Measurements from ENCODE around the gene SRP9. TPM values are rescaled to one million over a fixed set of nuclear protein-coding genes. Genes with fewer than 3 reads are reported as not detected.

The SRP9 gene
- total RNA-seq, 1 donor, result 330 TPM

DNA sequence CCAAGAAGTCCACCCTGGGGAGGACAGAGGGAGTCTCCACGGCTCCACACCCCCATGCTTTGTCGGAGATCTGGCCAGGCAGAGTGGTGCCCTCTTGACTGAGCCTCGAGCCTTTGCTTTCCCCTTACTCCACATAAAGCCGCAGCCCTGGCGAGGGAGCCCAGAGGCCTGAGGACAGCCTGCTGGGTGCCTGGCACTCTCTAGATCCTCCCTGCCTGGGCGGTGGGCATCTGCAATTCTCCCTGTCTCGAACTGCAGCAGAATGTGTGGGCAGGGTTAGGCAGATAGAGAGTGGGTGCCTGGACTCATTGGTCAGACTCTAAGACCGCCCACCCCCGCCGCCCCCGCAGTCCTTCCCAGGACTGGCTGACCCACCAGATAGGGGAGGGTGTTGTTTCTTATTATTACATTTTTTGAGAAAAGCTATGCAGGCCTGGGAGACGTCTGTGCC is 46.2 kb downstream of the SRP9 start:
- TF ChIP-seq, protein P1, sequence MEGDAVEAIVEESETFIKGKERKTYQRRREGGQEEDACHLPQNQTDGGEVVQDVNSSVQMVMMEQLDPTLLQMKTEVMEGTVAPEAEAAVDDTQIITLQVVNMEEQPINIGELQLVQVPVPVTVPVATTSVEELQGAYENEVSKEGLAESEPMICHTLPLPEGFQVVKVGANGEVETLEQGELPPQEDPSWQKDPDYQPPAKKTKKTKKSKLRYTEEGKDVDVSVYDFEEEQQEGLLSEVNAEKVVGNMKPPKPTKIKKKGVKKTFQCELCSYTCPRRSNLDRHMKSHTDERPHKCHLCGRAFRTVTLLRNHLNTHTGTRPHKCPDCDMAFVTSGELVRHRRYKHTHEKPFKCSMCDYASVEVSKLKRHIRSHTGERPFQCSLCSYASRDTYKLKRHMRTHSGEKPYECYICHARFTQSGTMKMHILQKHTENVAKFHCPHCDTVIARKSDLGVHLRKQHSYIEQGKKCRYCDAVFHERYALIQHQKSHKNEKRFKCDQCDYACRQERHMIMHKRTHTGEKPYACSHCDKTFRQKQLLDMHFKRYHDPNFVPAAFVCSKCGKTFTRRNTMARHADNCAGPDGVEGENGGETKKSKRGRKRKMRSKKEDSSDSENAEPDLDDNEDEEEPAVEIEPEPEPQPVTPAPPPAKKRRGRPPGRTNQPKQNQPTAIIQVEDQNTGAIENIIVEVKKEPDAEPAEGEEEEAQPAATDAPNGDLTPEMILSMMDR (IDR thresholded peaks at IDR 0.05; ENCODE audit: insufficient read depth, low read length), result no peak
- DNase-seq (ENCODE audit: low read depth), result no peak
- no peak overlapping the region for H3K4me3 ChIP-seq (ENCODE audit: low read depth, low read length)

DNA sequence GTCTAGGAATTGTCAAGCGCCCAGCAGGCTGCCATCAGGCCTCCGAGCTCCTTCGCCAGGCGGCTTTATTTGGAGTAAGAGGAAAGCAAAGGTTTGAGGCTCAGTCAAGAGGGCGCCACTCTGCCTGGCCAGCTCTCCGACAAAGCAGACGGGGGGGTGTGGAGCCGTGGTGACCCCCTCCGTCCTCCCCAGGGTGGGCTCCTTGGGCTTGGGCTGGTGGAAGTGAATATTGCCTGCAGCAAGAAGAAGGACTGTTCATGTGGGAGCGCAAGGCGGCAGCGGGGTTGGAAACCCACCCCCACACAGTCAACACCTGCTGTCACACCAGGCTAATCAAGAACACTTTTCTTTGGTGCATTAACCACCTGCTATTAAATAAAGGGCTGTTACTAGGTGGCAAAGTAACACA is 46.9 kb downstream of the SRP9 start:
- TF ChIP-seq, protein P1 (IDR thresholded peaks at IDR 0.05; ENCODE audit: insufficient read depth, low read length), result no peak
- H3K4me3 ChIP-seq (ENCODE audit: low read depth, low read length), result no peak overlapping the region
- DNase-seq (ENCODE audit: low read depth), result no peak

DNA sequence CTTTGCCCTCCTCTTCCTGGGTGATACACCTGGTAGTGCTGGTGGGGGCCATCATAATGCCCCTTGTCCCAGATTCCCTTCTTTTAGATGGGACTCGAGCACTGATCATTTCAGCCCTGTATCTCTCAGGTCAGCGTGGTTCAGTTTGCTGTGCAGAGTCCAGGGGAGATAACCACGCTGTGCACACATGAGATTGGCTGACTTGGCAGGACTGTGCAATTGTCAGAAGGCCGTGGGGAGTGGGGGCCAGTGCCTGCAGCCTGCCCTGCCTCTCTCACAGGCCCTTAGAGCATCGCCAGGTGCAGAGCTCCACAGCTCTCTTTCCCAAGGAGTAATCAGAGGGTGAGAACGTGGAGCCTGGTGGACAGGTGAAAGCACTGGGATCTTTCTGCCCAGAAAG is 47.5 kb downstream of the SRP9 start:
- DNase-seq (ENCODE audit: low read depth), result no peak

DNA sequence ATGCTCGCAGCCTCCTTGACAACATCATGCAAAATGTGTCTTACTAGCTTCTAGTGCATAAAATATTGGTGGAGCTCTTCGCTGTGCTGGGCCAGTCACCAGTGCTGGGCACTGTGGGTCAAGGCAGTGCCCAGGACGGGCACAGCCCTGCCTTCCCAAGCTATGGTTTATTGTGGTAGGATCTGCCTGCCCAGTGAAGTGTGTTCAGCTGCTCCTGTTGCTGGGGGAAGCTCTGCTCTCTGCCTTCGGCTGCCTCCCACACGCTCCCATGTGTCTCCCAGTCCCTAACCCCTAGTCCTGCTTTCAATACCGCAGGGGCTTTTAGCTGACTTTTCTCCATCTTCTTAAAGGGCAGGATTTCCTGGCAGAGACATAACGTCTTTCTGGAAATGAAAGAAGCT is 48.0 kb downstream of the SRP9 start:
- no peak overlapping the region for H3K4me3 ChIP-seq (ENCODE audit: low read depth, low read length)
- no peak for DNase-seq (ENCODE audit: low read depth)
- TF ChIP-seq, protein P1 (IDR thresholded peaks at IDR 0.05; ENCODE audit: insufficient read depth, low read length), result no peak

More for the DNA sequence above, 47.5 kb downstream of the SRP9 start:
- no peak overlapping the region for H3K4me3 ChIP-seq (ENCODE audit: low read depth, low read length)
- TF ChIP-seq, protein P1 (IDR thresholded peaks at IDR 0.05; ENCODE audit: insufficient read depth, low read length), result no peak

DNA sequence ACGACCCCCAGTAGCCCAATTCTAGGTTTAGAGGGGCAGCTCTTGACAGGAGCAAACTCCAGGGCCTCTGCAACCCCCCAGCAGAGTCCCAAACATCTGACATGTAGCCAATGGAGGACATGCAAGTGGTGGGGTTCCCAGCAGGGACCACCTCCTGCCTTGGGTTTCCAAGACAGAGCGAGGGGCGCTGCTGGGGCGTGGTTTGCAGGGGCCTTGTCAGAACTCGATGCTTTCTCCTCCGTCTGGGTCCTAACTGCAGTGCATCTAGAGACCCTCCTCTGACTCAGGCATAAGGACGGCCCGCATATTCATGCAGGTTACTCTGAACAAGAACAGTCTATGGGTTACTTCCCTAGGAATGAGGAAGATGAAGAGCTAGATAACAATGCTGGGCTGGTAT is 49.5 kb downstream of the SRP9 start:
- TF ChIP-seq, protein P1 (IDR thresholded peaks at IDR 0.05; ENCODE audit: insufficient read depth, low read length), result no peak
- no peak for DNase-seq (ENCODE audit: low read depth)
- H3K4me3 ChIP-seq (ENCODE audit: low read depth, low read length), result no peak overlapping the region

DNA sequence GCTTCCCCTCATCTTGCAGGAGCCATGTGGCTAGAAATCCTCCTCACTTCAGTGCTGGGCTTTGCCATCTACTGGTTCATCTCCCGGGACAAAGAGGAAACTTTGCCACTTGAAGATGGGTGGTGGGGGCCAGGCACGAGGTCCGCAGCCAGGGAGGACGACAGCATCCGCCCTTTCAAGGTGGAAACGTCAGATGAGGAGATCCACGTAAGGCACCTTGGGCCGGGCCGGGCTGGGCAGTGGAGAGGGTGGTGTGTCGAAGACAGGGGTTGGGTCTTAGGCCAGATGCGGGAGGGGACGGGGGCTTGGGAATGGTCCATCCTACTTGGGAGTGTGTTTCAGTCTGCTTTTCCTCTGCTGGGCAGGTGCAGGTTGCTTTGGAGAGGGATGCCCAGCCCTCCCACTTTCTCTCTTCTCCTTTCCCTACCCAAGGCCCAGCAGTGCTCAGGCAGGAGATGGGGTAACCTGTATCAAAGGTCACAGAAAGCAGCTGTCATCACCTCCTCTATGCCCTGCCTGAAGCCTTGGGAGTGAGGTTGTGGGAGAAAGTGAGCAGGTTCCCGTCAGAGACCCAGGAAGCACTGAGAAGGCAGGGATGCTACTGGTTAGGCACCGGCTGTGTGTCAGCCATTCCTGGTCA is 51.2 kb downstream of the SRP9 start:
- no peak overlapping the region for H3K4me3 ChIP-seq (ENCODE audit: low read depth, low read length)
- TF ChIP-seq, protein P1 (IDR thresholded peaks at IDR 0.05; ENCODE audit: insufficient read depth, low read length), result no peak
- DNase-seq (ENCODE audit: low read depth), result no peak

DNA sequence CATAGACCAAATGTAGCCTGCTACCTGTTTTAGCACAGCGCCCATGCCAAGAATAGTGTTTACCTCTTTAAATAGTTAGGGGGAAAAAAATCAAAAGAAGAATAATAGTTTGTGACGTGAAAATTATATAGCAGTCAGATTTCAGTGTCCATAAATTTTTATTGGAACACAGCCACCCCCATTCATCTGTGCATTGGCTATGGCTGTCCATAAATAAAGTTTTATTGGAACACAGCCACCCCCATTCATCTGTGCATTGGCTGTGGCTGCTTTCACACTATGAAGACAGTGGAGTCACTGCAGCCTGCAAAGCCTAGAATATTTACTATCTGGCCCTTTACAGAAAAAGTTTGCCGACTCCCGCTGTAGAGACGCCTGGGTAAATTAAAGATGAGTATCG is 53.2 kb downstream of the SRP9 start:
- no peak overlapping the region for H3K4me3 ChIP-seq (ENCODE audit: low read depth, low read length)
- no peak for DNase-seq (ENCODE audit: low read depth)
- TF ChIP-seq, protein P1 (IDR thresholded peaks at IDR 0.05; ENCODE audit: insufficient read depth, low read length), result no peak

Measured in fibroblast of the aortic adventitia (primary cell).